SW480 (cell line): ENCODE measurements around the gene C6orf118.

Source experiments
- DNase-seq: peaks from one replicate; pipeline ENCODE4 v3.0.0-alpha.2; 2016; ENCODE audit warnings: low spot score

Gene C6orf118

DNA sequence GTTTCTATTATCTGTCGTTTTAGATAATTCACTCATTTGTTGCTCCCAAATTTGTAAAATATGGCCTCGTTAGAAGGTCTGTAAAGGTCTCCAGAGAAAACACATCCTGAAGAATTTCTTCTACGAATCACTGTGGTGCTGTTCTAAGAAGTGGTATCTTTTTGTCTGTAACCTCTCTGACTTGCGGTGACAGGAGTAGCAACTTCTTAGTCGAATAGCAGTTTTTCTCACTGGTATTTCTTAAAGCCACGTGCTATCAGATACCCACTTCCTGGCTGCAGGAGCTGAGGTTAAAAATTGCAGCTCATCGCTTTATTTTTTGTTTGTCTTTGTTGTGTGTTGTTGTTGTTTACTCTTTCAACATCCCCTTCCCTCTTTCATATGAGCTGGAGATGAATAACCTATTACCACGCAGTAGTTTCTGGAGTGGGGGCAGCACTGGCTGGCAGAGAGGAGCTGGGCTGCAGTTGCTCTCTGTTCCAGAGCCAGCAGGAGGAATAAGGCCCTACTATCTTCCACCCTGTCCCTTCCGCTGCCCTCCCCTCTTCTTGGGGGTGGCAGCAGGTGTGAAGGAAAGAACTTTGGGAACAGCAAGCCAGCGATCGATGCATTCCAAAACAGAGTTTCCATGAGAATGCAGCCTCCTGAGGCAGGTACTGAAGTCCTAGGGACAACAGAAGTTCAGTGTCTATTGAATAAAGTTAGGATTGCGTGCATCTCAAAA lies 64.7 kb downstream of the C6orf118 start:
- no peak for DNase-seq

GRCh38 chr6:165243801-165244200 lies 65.6 kb downstream of the C6orf118 start:
- DNase-seq: no peak

GRCh38 chr6:165236326-165236725 lies 73.1 kb downstream of the C6orf118 start:
- no peak for DNase-seq

DNA sequence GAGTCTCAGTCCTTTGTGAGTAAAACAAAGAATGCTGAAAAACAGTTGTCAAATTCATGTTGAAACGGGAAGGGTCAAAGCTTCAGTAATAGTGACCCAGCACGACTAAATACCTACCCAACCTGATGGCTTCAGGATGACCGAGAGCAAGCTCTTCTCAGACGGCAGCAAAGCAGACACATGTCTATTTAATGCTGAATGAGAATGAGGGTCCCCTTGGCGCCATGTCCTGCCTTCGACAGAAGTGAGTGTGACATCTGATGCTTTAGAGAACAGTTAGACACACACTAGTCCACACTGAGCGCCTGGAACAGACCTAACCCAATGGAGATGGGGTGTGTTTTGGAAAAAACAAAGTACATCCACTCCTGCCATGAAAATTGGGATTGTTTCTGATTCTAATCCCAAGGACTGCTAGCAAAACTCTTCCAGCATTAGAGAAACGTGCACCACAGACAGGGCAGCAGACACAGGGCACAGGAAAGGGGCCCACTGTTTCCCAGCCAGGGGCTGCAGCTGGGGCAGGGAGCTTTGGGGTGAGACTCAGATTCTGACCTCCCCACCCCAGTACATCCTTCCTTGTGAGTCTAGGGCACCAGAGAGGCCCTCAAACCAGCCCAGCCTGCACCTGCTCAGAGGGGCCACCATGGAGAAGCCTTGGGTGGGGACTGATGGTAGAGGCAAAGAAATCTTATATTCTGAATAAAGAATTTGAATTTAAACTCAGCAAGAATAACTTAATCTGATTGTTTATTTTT lies 76.5 kb downstream of the C6orf118 start:
- no peak for DNase-seq

- DNase-seq: peak; percentile 80
These were observed 77.5 kb downstream of the C6orf118 start for GRCh38 chr6:165231581-165232561.

DNA sequence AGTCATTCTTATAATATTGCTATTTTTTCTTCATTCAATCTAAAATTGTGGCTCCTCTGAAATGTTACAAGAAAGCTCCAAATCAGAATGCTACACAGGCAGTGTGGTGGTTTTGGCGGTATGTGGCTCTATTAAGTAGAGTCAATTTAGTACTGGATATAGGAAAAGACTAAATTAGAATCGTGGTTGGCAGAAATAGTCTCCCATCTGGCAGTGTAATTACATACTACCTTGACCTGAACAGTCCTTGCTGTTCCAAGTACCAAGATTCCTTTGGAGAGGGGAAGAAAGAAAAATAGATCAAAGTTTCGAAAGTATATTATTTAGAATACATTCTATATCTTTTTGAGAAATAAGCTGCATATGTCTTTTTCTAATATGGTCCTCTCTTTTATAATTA lies 78.2 kb downstream of the C6orf118 start:
- no peak for DNase-seq
